ENCODE measurements around the gene TMEM87B. TPM values are rescaled to one million over a fixed set of nuclear protein-coding genes. Genes with fewer than 3 reads are reported as not detected.

Gene TMEM87B
- total RNA-seq, 2 donors from 2014 or later, result 56.7 to 71.2 TPM

GRCh38 chr2:112046231-112046630 is 8.8 kb upstream of the TMEM87B start:
- no peak overlapping the region for H3K27ac ChIP-seq
- no peak overlapping the region for H3K4me3 ChIP-seq
- DNase-seq, result no peak
- TF ChIP-seq, protein P1, sequence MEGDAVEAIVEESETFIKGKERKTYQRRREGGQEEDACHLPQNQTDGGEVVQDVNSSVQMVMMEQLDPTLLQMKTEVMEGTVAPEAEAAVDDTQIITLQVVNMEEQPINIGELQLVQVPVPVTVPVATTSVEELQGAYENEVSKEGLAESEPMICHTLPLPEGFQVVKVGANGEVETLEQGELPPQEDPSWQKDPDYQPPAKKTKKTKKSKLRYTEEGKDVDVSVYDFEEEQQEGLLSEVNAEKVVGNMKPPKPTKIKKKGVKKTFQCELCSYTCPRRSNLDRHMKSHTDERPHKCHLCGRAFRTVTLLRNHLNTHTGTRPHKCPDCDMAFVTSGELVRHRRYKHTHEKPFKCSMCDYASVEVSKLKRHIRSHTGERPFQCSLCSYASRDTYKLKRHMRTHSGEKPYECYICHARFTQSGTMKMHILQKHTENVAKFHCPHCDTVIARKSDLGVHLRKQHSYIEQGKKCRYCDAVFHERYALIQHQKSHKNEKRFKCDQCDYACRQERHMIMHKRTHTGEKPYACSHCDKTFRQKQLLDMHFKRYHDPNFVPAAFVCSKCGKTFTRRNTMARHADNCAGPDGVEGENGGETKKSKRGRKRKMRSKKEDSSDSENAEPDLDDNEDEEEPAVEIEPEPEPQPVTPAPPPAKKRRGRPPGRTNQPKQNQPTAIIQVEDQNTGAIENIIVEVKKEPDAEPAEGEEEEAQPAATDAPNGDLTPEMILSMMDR (IDR thresholded peaks at IDR 0.05), result no peak
- no peaks in the 10 kb centered on the region for H3K36me3 ChIP-seq
- H3K9me3 ChIP-seq, result no peaks in the 10 kb centered on the region
- intact Hi-C loops (cut with DNase I), result loop anchor here (5.0 kb wide), 1 partner anchor 149 kb away; the partner anchor contains the start of gene MERTK
- H3K27me3 ChIP-seq, result no peaks in the 10 kb centered on the region
- H3K4me1 ChIP-seq, result no peaks in the 10 kb centered on the region
- H3K9ac ChIP-seq (ENCODE audit: low read depth in 2 of 2, low read length in 2 of 2), result no peak overlapping the region

DNA sequence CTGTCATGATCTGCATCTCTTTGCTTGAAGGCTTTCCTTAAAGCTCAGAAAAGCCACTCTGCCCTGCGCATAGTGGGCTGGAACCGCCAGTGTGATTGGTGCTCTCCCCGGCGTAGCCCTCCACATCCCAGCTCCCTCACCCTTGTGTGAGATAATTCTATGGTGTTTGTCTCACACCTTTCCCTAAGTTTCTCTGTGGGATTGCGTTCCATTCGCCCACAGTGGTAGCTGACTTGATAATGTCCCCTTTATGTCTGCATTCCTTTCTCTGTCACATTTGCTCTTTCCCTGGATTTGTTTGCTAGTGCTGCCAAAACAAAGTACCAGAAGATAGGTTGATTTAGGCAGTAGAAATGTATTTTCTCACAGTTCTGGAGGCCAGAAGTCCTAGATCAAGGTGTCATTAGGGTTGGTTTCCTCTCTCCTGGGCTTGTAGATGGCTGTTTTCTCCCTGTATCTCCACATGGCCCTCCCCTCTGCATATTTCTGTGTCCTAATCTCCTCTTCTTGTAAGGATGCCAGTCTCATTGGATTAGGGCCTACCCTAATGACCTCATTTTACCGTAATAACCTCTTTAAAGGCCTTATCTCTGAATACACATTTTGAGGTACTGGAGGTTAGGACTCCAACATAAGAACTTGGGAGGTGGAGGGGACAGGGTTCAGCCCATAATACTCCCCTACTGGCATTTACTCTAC is 7.4 kb upstream of the TMEM87B start:
- no peak for DNase-seq
- Histone ChIP-seq H3K4me1 (no peaks in the 10 kb centered on the region), H3K9ac (ENCODE audit: low read depth in 2 of 2, low read length in 2 of 2) (no peak overlapping the region), H3K9me3 (no peaks in the 10 kb centered on the region), H3K36me3 (no peaks in the 10 kb centered on the region), H3K27ac (no peak overlapping the region), H3K27me3 (no peaks in the 10 kb centered on the region), H3K4me3 (no peak overlapping the region)
- intact Hi-C loops (cut with DNase I), result loop anchor here (5.0 kb wide), 1 partner anchor 150 kb away; the partner anchor contains the start of gene MERTK
- TF ChIP-seq, protein P1 (IDR thresholded peaks at IDR 0.05), result no peak

DNA sequence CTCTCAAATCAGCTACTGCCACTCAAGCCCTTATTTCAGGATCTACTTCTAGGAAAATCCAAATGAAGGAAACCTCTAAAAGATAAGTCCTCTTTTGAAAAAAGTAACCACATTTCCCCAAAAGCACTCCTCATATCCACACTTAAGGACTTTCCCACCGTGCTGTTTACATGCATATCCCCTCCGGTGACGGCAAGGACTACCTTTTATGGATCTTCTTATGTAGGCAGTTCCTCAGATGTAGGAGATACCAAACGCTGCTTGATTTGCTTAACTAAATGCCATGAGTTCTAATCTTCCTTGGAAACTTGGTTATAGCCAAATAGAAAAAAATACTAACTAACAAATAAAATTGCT is 6.9 kb upstream of the TMEM87B start:
- no peaks in the 10 kb centered on the region for H3K9me3 ChIP-seq
- H3K27me3 ChIP-seq, result no peaks in the 10 kb centered on the region
- H3K36me3 ChIP-seq, result no peaks in the 10 kb centered on the region
- intact Hi-C loops (cut with DNase I), result loop anchor here (5.0 kb wide), 1 partner anchor 151 kb away; the partner anchor contains the start of gene MERTK
- no peaks in the 10 kb centered on the region for H3K4me1 ChIP-seq
- H3K27ac ChIP-seq, result no peak overlapping the region
- DNase-seq, result no peak
- TF ChIP-seq, protein P1 (IDR thresholded peaks at IDR 0.05), result no peak
- no peak overlapping the region for H3K4me3 ChIP-seq
- H3K9ac ChIP-seq (ENCODE audit: low read depth in 2 of 2, low read length in 2 of 2), result no peak overlapping the region

DNA sequence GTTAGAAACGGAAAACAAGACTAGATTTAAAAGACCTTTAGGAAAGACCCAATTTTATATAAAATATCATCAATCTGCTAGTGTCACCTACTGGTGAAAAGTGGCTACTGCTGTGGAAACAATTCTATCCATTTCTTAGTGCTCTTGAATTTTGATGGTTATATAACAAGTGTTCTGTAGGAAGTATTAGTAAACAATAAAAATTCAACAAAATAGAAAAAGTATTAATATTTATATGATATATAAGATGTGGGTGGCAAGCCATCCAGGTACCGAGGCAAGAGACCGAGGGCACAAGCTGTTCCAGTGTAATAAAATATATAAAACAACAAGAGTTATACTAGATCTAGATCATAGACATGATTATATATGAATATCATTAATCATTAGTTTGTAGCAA is 6.2 kb upstream of the TMEM87B start:
- Histone ChIP-seq H3K27me3 (no peaks in the 10 kb centered on the region), H3K27ac (no peak overlapping the region), H3K4me1 (no peaks in the 10 kb centered on the region), H3K36me3 (no peaks in the 10 kb centered on the region), H3K4me3 (no peak overlapping the region), H3K9me3 (no peaks in the 10 kb centered on the region), H3K9ac (ENCODE audit: low read depth in 2 of 2, low read length in 2 of 2) (no peak overlapping the region)
- TF ChIP-seq, protein P1 (IDR thresholded peaks at IDR 0.05), result peak; percentile 86
- intact Hi-C loops (cut with DNase I), result loop anchor here (5.0 kb wide), 1 partner anchor 152 kb away; the partner anchor contains the start of gene MERTK
- peak; percentile 65 for DNase-seq

- no peaks in the 10 kb centered on the region for H3K4me1 ChIP-seq
- no peak overlapping the region for H3K9ac ChIP-seq (ENCODE audit: low read depth in 2 of 2, low read length in 2 of 2)
- intact Hi-C loops (cut with DNase I), result loop anchor here (10.0 kb wide), 1 partner anchor 204 kb away; the partner anchor contains the start of gene ZC3H8
- no peaks in the 10 kb centered on the region for H3K27me3 ChIP-seq
- no peaks in the 10 kb centered on the region for H3K36me3 ChIP-seq
- TF ChIP-seq, protein P1 (IDR thresholded peaks at IDR 0.05), result no peak
- H3K4me3 ChIP-seq, result no peak overlapping the region
- peak overlapping the region; percentile 49 for H3K27ac ChIP-seq
- no peak for DNase-seq
- H3K9me3 ChIP-seq, result no peaks in the 10 kb centered on the region
Measured at GRCh38 chr2:112050316-112050715, 4.8 kb upstream of the TMEM87B start.

Measured in colonic mucosa (tissue), 4 donors.